ENCODE measurements around the gene AFF1. TPM values are rescaled to one million over a fixed set of nuclear protein-coding genes. Genes with fewer than 3 reads are reported as not detected.

The AFF1 gene
- total and polyA plus RNA-seq, 2 experiments from 2014 or later = 9.4 to 13.8 TPM

GRCh38 chr4:87153078-87153870 lies 218.5 kb downstream of the AFF1 start:
- no peak overlapping the region for H3K4me3 ChIP-seq
- no peak overlapping the region for H2AFZ ChIP-seq
- no peak for DNase-seq
- in situ Hi-C loops (cut with MboI) = no loop called here
- 92 to 93% methylated on average over 4 of the region's 4 CpGs for WGBS, 2 experiments (ENCODE audit: low coverage in 1 of 2, low lambda C conversion rate in 2 of 2, missing lambda C conversion rate in 2 of 2)
- no peak overlapping the region for H3K4me2 ChIP-seq (ENCODE audit: unreplicated experiment)
- TF ChIP-seq EZH2phosphoT487 (IDR thresholded peaks at IDR 0.05; ENCODE audit: insufficient read depth, low read depth) (no peak), EZH2 (IDR thresholded peaks at IDR 0.05; ENCODE audit: insufficient read depth, poor library complexity, severe bottlenecking) (no peak)
- no peak overlapping the region for H3K9ac ChIP-seq
- no peaks in the 10 kb centered on the region for H3K4me1 ChIP-seq (ENCODE audit: insufficient read depth)
- H3K36me3 ChIP-seq (ENCODE audit: low read depth) = no peaks in the 10 kb centered on the region
- no peak overlapping the region for H3K27ac ChIP-seq
- H3K9me3 ChIP-seq (ENCODE audit: low read depth) = no peaks in the 10 kb centered on the region
- H3F3A ChIP-seq (ENCODE audit: insufficient read depth) = 0 out of 2 replicates have a peak, but pooled peaks cover 13% of the 10 kb centered on the region
- H3K9me2 ChIP-seq (ENCODE audit: insufficient read depth) = no peaks in the 10 kb centered on the region
- no peaks in the 10 kb centered on the region for H3K27me3 ChIP-seq (replicated peaks; ENCODE audit: insufficient read depth)
- no peaks in the 10 kb centered on the region for H4K20me1 ChIP-seq (ENCODE audit: insufficient read depth)
- H3K79me2 ChIP-seq (ENCODE audit: insufficient read depth) = no peaks in the 10 kb centered on the region

GRCh38 chr4:87165892-87166291 lies 231.1 kb downstream of the AFF1 start:
- no peaks in the 10 kb centered on the region for H4K20me1 ChIP-seq (ENCODE audit: insufficient read depth)
- no peak for DNase-seq
- no peak overlapping the region for H3K9ac ChIP-seq
- peaks cover 6% of the 10 kb centered on the region; the same call in 1 of the 2 replicates for H3K36me3 ChIP-seq (ENCODE audit: low read depth)
- no peak for TF ChIP-seq EZH2 (IDR thresholded peaks at IDR 0.05; ENCODE audit: insufficient read depth, poor library complexity, severe bottlenecking)
- no peak for TF ChIP-seq EZH2phosphoT487 (IDR thresholded peaks at IDR 0.05; ENCODE audit: insufficient read depth, low read depth)
- no peaks in the 10 kb centered on the region for H3K4me1 ChIP-seq (ENCODE audit: insufficient read depth)
- H3K4me3 ChIP-seq = no peak overlapping the region
- no peak overlapping the region for H2AFZ ChIP-seq
- 91 to 94% methylated on average over 1 of the region's 1 CpG for WGBS, 2 experiments (ENCODE audit: low coverage in 1 of 2, low lambda C conversion rate in 2 of 2, missing lambda C conversion rate in 2 of 2)
- H3K27ac ChIP-seq = no peak overlapping the region
- no peaks in the 10 kb centered on the region for H3K9me2 ChIP-seq (ENCODE audit: insufficient read depth)
- H3K27me3 ChIP-seq (replicated peaks; ENCODE audit: insufficient read depth) = no peaks in the 10 kb centered on the region
- no peaks in the 10 kb centered on the region for H3F3A ChIP-seq (ENCODE audit: insufficient read depth)
- no peaks in the 10 kb centered on the region for H3K79me2 ChIP-seq (ENCODE audit: insufficient read depth)
- in situ Hi-C loops (cut with MboI) = no loop called here
- no peaks in the 10 kb centered on the region for H3K9me3 ChIP-seq (ENCODE audit: low read depth)
- no peak overlapping the region for H3K4me2 ChIP-seq (ENCODE audit: unreplicated experiment)

- no peaks in the 10 kb centered on the region for H3F3A ChIP-seq (ENCODE audit: insufficient read depth)
- H3K27me3 ChIP-seq (replicated peaks; ENCODE audit: insufficient read depth) = no peaks in the 10 kb centered on the region
- H3K4me2 ChIP-seq (ENCODE audit: unreplicated experiment) = no peak overlapping the region
- no peaks in the 10 kb centered on the region for H3K9me2 ChIP-seq (ENCODE audit: insufficient read depth)
- H3K9ac ChIP-seq = no peak overlapping the region
- no peaks in the 10 kb centered on the region for H3K79me2 ChIP-seq (ENCODE audit: insufficient read depth)
- 88 to 90% methylated on average over 3 of the region's 3 CpGs for WGBS, 2 experiments (ENCODE audit: low coverage in 1 of 2, low lambda C conversion rate in 2 of 2, missing lambda C conversion rate in 2 of 2)
- in situ Hi-C loops (cut with MboI) = no loop called here
- H3K36me3 ChIP-seq (ENCODE audit: low read depth) = peaks cover 6% of the 10 kb centered on the region; the same call in 1 of the 2 replicates
- no peaks in the 10 kb centered on the region for H3K9me3 ChIP-seq (ENCODE audit: low read depth)
- H3K4me1 ChIP-seq (ENCODE audit: insufficient read depth) = no peaks in the 10 kb centered on the region
- TF ChIP-seq EZH2phosphoT487 (IDR thresholded peaks at IDR 0.05; ENCODE audit: insufficient read depth, low read depth) = no peak
- TF ChIP-seq EZH2 (IDR thresholded peaks at IDR 0.05; ENCODE audit: insufficient read depth, poor library complexity, severe bottlenecking) = no peak
- H4K20me1 ChIP-seq (ENCODE audit: insufficient read depth) = no peaks in the 10 kb centered on the region
- no peak for DNase-seq
- no peak overlapping the region for H3K4me3 ChIP-seq
- H3K27ac ChIP-seq = no peak overlapping the region
- H2AFZ ChIP-seq = no peak overlapping the region
Observed at GRCh38 chr4:87166296-87166854, 231.6 kb downstream of the AFF1 start.

DNA sequence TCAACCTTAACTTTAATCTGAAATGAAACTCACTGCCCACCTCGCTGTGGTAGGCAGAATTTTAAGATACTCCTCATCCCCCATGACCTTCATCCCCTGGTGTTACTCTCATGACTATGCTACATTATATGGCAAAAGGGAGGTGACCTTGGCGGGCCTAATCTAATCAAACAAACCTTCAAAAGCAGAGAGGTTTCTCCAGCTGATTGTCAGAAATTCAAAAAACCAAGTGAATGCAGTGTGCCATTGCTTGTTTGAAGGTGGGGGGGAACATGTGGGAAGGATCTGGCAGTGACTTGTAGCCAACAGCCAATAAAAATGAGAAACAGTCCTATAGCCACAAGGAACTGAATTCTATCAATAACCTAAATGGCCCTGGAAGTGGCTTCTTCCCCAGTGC lies 237.1 kb downstream of the AFF1 start:
- no peaks in the 10 kb centered on the region for H3K4me1 ChIP-seq (ENCODE audit: insufficient read depth)
- H2AFZ ChIP-seq = no peak overlapping the region
- TF ChIP-seq EZH2phosphoT487 (IDR thresholded peaks at IDR 0.05; ENCODE audit: insufficient read depth, low read depth) = no peak
- TF ChIP-seq EZH2 (IDR thresholded peaks at IDR 0.05; ENCODE audit: insufficient read depth, poor library complexity, severe bottlenecking) = no peak
- 98 to 99% methylated on average over 2 of the region's 2 CpGs for WGBS, 2 experiments (ENCODE audit: low coverage in 1 of 2, low lambda C conversion rate in 2 of 2, missing lambda C conversion rate in 2 of 2)
- no peaks in the 10 kb centered on the region for H3K9me3 ChIP-seq (ENCODE audit: low read depth)
- no peak overlapping the region for H3K4me3 ChIP-seq
- H3K36me3 ChIP-seq (ENCODE audit: low read depth) = no peaks in the 10 kb centered on the region
- H3K27me3 ChIP-seq (replicated peaks; ENCODE audit: insufficient read depth) = no peaks in the 10 kb centered on the region
- H3K9me2 ChIP-seq (ENCODE audit: insufficient read depth) = no peaks in the 10 kb centered on the region
- in situ Hi-C loops (cut with MboI) = no loop called here
- no peak overlapping the region for H3K4me2 ChIP-seq (ENCODE audit: unreplicated experiment)
- no peaks in the 10 kb centered on the region for H3K79me2 ChIP-seq (ENCODE audit: insufficient read depth)
- H3K27ac ChIP-seq = no peak overlapping the region
- no peaks in the 10 kb centered on the region for H4K20me1 ChIP-seq (ENCODE audit: insufficient read depth)
- no peak overlapping the region for H3K9ac ChIP-seq
- DNase-seq = no peak
- no peaks in the 10 kb centered on the region for H3F3A ChIP-seq (ENCODE audit: insufficient read depth)

All from GM23248 (cell line).